ENCODE results near the gene DYNLRB2. TPM values are rescaled to one million over a fixed set of nuclear protein-coding genes. Genes with fewer than 3 reads are reported as not detected.

The DYNLRB2 gene
- polyA plus RNA-seq, 1 of the 3 experiments (the other 2 are of a cell fraction) = 0.44 TPM

- Histone ChIP-seq H3K27me3 (ENCODE audit: insufficient read depth) (no peaks in the 10 kb centered on the region), H4K20me1 (ENCODE audit: insufficient read depth) (no peaks in the 10 kb centered on the region), H2AFZ (ENCODE audit: low read depth) (no peak overlapping the region), H3K4me3 (ENCODE audit: low read depth in 2 of 2, low read length in 1 of 2) (no peak overlapping the region), H3K79me2 (ENCODE audit: insufficient read depth) (no peaks in the 10 kb centered on the region), H3K27ac (ENCODE audit: low read depth in 2 of 2, low read length in 1 of 2) (no peak overlapping the region), H3K9me2 (no peaks in the 10 kb centered on the region), H3K9me3 (no peaks in the 10 kb centered on the region), H3K4me1 (ENCODE audit: control insufficient read depth in 1 of 2, insufficient read depth in 2 of 2, low read depth in 1 of 2, low read length in 1 of 2) (no peaks in the 10 kb centered on the region), H3K36me3 (replicated peaks in 1 of 2; ENCODE audit: control insufficient read depth in 1 of 2, insufficient read depth in 2 of 2, low read length in 1 of 2) (no peaks in the 10 kb centered on the region), H3F3A (replicated peaks; ENCODE audit: insufficient read depth) (no peaks in the 10 kb centered on the region), H3K9ac (no peak overlapping the region), H3K4me2 (no peak overlapping the region)
- DNase-seq = no peak
- WGBS (ENCODE audit: low lambda C conversion rate) = 38% methylated on average over 5 of the region's 5 CpGs
- ChIA-PET CTCF (interaction anchor here (3.5 kb wide), 1 partner anchor 11 kb away, joined by 22 read pairs; no protein-coding TSS in a partner anchor), POLR2A (no interaction called here)
- no peak for TF ChIP-seq SMC3 (IDR thresholded peaks at IDR 0.05; ENCODE audit: low read depth, low read length)
- TF ChIP-seq MEF2A (IDR thresholded peaks at IDR 0.05; ENCODE audit: borderline replicate concordance, low read depth) = no peak
- no peak for TF ChIP-seq NFIC (IDR thresholded peaks at IDR 0.05; ENCODE audit: borderline replicate concordance)
- no peak for TF ChIP-seq YY1 (IDR thresholded peaks at IDR 0.05; ENCODE audit: low read depth)
- TF ChIP-seq RAD21 (IDR thresholded peaks at IDR 0.05; ENCODE audit: low read length) = no peak
- no peak for TF ChIP-seq EZH2phosphoT487 (IDR thresholded peaks at IDR 0.05; ENCODE audit: borderline replicate concordance, low read depth)
- TF ChIP-seq IRF3 (IDR thresholded peaks at IDR 0.05; ENCODE audit: low read depth, low read length) = no peak
- no peak for TF ChIP-seq RFX5 (IDR thresholded peaks at IDR 0.05; ENCODE audit: low read length)
- TF ChIP-seq RXRA (IDR thresholded peaks at IDR 0.05; ENCODE audit: borderline replicate concordance, low read depth) = no peak
- no peak for TF ChIP-seq TEAD4 (IDR thresholded peaks at IDR 0.05; ENCODE audit: borderline replicate concordance, insufficient read depth)
- no peak for TF ChIP-seq ELF1 (IDR thresholded peaks at IDR 0.05)
- TF ChIP-seq POLR2AphosphoS5 (IDR thresholded peaks at IDR 0.05; ENCODE audit: low read depth, low read length) = no peak
- TF ChIP-seq USF2 (IDR thresholded peaks at IDR 0.05; ENCODE audit: borderline replicate concordance, low read depth, low read length) = no peak
- no peak for TF ChIP-seq FOSL2 (IDR thresholded peaks at IDR 0.05; ENCODE audit: borderline replicate concordance, low read depth)
- TF ChIP-seq, protein P1, sequence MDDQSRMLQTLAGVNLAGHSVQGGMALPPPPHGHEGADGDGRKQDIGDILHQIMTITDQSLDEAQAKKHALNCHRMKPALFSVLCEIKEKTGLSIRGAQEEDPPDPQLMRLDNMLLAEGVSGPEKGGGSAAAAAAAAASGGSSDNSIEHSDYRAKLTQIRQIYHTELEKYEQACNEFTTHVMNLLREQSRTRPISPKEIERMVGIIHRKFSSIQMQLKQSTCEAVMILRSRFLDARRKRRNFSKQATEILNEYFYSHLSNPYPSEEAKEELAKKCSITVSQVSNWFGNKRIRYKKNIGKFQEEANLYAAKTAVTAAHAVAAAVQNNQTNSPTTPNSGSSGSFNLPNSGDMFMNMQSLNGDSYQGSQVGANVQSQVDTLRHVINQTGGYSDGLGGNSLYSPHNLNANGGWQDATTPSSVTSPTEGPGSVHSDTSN (IDR thresholded peaks at IDR 0.05) = no peak
- no peak for TF ChIP-seq MXI1 (IDR thresholded peaks at IDR 0.05; ENCODE audit: low read depth, low read length)
These were observed 25.4 kb upstream of the DYNLRB2 start for GRCh38 chr16:80515374-80515773.

GRCh38 chr16:80517846-80518245 lies 22.9 kb upstream of the DYNLRB2 start:
- ChIA-PET CTCF (interaction anchor here (1.6 kb wide), 1 partner anchor 9 kb away, joined by 10 read pairs; no protein-coding TSS in a partner anchor), POLR2A (no interaction called here)
- no peak overlapping the region for H3K9ac ChIP-seq
- H3K27me3 ChIP-seq (ENCODE audit: insufficient read depth) = no peaks in the 10 kb centered on the region
- no peaks in the 10 kb centered on the region for H3K36me3 ChIP-seq (replicated peaks in 1 of 2; ENCODE audit: control insufficient read depth in 1 of 2, insufficient read depth in 2 of 2, low read length in 1 of 2)
- H3K4me3 ChIP-seq (ENCODE audit: low read depth in 2 of 2, low read length in 1 of 2) = no peak overlapping the region
- no peak overlapping the region for H3K4me2 ChIP-seq
- TF ChIP-seq RCOR1 (IDR thresholded peaks at IDR 0.05; ENCODE audit: low read length) (no peak), SIN3A (IDR thresholded peaks at IDR 0.05; ENCODE audit: borderline replicate concordance, low read depth, low read length) (no peak), FOSL2 (IDR thresholded peaks at IDR 0.05; ENCODE audit: borderline replicate concordance, low read depth) (no peak), CTCF (IDR thresholded peaks at IDR 0.05) (no peak), GABPA (IDR thresholded peaks at IDR 0.05; ENCODE audit: low read depth) (no peak), RFX5 (IDR thresholded peaks at IDR 0.05; ENCODE audit: low read length) (no peak), FOXJ3 (CRISPR knock-in tag; IDR thresholded peaks at IDR 0.05) (no peak), NFIC (IDR thresholded peaks at IDR 0.05; ENCODE audit: borderline replicate concordance) (no peak), MXI1 (IDR thresholded peaks at IDR 0.05; ENCODE audit: low read depth, low read length) (no peak), TCF12 (IDR thresholded peaks at IDR 0.05) (no peak), RAD21 (IDR thresholded peaks at IDR 0.05; ENCODE audit: low read length) (no peak)
- H3K4me1 ChIP-seq (ENCODE audit: control insufficient read depth in 1 of 2, insufficient read depth in 2 of 2, low read depth in 1 of 2, low read length in 1 of 2) = no peaks in the 10 kb centered on the region
- H3K79me2 ChIP-seq (ENCODE audit: insufficient read depth) = no peaks in the 10 kb centered on the region
- no peaks in the 10 kb centered on the region for H4K20me1 ChIP-seq (ENCODE audit: insufficient read depth)
- no peak for DNase-seq
- H2AFZ ChIP-seq (ENCODE audit: low read depth) = no peak overlapping the region
- no peak overlapping the region for H3K27ac ChIP-seq (ENCODE audit: low read depth in 2 of 2, low read length in 1 of 2)
- no peaks in the 10 kb centered on the region for H3K9me3 ChIP-seq
- H3F3A ChIP-seq (replicated peaks; ENCODE audit: insufficient read depth) = no peaks in the 10 kb centered on the region
- no peaks in the 10 kb centered on the region for H3K9me2 ChIP-seq
- WGBS (ENCODE audit: low lambda C conversion rate) = 65% methylated on average over 2 of the region's 2 CpGs

Data from SK-N-SH (cell line).